Omental fat pad (tissue), 4 donors: Measurements from ENCODE around the gene PDE4D. TPM values are rescaled to one million over a fixed set of nuclear protein-coding genes. Genes with fewer than 3 reads are reported as not detected.

Source experiments
- ATAC-seq: fragments of 150-250 bp; one replicate; pipeline ENCODE4 v1.9.1; 2016; ENCODE audit warnings: mild to moderate bottlenecking, moderate library complexity; ENCODE audit not compliant: low FRiP score
- DNase-seq: peaks from one replicate; pipeline ENCODE4 v3.0.0-alpha.2; 2019; ENCODE audit warnings: low spot score
- total RNA-seq, 4 donors: library from RNA; depleted of rRNA; stranded (reverse); fragments of >200 nt; gene quantifications; one replicate each; pipeline ENCODE4 v1.1.0, GENCODE V29; 2016
- TF ChIP-seq, protein P1 (sequence below), 3 donors: fragments of 450-650 bp; IDR thresholded peaks; one replicate each; pipeline ENCODE4 v1.5.1; 2016 to 2017; ENCODE audit warnings: antibody characterized with exemption in 3 of 3, mild to moderate bottlenecking in 3 of 3, moderate library complexity in 2 of 3

Gene PDE4D
- total RNA-seq, 4 donors from 2014 or later: 32.5 to 94.8 (median 43.2) TPM

DNA sequence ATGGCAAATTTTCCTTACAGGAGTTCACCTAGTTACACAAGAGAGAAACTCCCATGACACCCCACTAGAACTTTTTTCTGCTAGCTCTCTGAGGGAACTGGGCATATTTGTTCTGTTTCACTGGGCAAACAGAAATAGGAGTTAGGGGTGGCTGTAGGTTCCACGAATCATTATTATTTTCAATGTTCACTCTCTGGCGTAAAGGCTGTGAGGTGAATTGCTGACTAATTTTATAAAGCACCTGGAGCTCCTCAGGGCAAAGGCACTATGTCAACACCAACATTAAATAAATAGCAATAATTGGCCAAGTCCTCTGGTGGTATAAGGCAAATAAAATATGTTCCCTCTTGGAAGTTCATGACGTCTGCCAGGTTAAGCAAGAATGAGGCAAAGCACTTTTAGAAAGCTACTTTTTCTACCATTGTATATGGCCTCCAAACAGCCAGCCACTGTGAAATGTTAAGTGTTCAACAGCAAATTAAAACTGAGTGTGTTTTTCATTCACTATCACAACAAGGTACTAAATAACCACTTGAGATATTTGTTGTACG, 344.6 kb downstream of the PDE4D start:
- ATAC-seq: no peak
- TF ChIP-seq, protein P1, sequence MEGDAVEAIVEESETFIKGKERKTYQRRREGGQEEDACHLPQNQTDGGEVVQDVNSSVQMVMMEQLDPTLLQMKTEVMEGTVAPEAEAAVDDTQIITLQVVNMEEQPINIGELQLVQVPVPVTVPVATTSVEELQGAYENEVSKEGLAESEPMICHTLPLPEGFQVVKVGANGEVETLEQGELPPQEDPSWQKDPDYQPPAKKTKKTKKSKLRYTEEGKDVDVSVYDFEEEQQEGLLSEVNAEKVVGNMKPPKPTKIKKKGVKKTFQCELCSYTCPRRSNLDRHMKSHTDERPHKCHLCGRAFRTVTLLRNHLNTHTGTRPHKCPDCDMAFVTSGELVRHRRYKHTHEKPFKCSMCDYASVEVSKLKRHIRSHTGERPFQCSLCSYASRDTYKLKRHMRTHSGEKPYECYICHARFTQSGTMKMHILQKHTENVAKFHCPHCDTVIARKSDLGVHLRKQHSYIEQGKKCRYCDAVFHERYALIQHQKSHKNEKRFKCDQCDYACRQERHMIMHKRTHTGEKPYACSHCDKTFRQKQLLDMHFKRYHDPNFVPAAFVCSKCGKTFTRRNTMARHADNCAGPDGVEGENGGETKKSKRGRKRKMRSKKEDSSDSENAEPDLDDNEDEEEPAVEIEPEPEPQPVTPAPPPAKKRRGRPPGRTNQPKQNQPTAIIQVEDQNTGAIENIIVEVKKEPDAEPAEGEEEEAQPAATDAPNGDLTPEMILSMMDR (IDR thresholded peaks at IDR 0.05): no peak
- no peak for DNase-seq

DNA sequence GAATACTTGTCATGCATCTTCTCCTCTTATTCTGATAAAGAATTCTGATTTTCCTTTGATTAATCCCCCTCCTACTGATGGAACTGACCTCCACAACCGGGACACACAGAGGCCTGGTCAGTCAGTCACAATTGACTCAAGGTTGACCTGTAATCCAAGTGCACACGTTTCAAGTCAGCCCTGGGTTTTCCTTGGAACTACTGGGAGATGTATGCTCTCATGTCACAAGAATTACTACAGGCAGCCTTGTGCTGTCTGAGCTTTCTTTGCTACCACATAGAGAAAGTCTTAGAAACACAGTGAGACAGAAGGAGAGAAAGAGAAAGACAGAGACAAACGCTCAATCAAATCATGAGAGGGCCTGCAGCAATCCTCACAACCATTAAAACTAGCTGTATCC, 345.8 kb downstream of the PDE4D start:
- DNase-seq (no peak), ATAC-seq (no peak)
- TF ChIP-seq, protein P1 (IDR thresholded peaks at IDR 0.05): no peak

DNA sequence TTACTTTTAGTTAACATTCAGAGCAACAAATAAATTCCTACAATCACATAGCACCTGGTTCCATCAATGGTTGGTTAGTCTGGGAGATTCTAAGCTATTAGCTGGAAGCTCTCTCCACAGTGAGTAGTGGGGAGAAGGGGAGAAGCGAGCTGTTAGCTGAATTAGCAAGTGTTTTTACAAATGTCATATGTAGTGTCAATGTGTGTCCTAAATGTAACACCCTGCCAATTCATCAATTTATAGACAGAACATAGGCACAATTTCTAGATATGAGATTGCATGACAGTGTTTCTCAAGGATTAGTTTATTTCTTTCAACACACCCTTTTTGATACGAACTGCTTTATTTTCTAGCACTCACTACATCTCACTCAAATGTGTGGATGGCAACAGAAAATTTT, 349.0 kb downstream of the PDE4D start:
- TF ChIP-seq, protein P1 (IDR thresholded peaks at IDR 0.05): no peak
- DNase-seq (no peak), ATAC-seq (no peak)

DNA sequence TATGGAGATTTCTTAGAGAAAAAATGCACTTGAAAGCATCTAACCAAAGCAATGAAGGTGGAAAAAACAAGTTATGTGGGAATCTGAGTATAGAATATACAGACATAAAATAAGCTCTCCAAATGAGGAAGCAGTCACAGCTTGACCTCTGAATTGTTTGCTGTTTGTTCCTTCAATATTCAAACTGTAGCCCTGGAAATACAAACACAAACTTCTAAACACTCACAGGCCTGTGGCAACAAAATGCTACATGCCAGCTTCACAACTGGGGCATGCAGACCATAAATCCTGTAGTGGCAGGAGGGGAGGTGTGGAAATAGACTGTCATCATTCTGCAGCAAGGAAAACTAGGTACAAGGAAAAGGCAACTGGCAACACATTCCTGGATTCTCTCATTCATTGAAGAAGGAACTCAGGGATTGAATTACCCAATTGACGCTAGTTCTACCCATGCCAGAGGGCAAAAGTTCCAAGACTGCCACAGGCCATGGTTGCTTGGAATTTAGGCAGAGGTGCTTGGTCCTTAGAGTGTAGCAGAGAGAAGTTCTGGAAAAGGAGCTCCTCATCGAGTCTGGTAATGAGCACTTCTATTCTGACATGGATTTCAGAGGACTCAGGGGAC, 349.6 kb downstream of the PDE4D start:
- TF ChIP-seq, protein P1 (IDR thresholded peaks at IDR 0.05): no peak
- ATAC-seq (no peak), DNase-seq (no peak)

DNA sequence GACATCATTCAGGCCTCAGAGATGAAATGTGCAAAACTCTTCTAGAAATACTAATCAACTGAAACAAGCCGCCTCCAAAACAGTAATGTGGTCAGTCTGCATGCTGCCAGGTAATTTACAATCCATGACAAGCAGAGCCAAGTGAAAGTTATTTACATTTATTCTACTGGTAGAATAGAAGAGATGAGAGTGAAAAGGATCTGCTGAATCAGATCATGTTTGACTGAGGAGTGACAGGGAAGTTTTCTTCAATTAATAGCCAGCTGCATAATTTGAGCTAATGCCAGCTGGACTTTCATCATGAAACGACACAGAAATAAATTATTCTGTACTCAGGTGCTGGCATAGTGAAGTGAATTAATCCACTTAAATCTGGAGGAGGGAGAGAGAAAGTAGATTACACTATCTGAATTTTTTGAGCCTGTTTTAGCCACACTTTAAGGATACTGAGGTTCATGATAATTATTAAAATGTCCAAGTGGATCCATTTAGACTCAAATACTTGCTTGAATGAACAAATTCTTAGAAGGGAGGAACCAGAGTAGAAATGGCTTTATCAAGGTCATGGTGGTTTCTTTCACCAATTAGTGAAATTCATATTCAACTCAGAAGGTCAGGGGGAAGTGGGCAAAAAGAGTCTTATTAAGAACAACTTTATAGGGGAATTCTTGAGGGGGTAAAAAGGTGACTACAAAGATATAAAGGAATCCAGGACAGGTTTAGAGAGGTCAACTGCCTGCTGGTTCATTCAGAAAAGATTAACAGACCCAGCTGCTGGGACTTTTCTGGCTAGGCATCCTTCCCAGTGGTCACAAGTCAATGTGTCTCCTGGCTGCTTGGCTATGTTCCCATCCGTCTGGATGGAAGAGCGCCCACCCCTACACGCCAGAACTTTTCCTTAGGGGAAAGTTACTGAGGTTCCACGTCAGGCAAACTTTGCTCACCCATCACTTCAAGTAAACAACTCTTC, 350.4 kb downstream of the PDE4D start:
- peak; percentile 26 for ATAC-seq
- TF ChIP-seq, protein P1 (IDR thresholded peaks at IDR 0.05): no peak
- no peak for DNase-seq

DNA sequence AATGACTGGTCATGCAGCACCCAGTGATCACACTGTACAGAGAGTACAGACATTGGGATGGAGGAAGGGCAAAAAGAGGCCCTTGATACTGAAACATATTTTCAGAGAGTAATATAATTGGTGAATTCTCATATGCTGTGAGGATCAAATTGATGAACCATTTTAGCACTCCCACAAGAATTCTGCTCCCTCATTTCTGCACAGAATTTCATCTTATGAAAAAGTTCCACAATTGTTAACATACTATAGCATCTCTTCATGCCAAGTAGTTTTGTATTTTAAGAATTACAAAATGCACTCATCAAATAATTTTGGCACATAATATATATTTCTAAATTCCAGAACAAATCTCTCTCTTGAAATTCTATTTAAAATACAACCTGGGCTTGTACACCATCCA, 351.2 kb downstream of the PDE4D start:
- ATAC-seq (no peak), DNase-seq (no peak)
- TF ChIP-seq, protein P1 (IDR thresholded peaks at IDR 0.05): no peak
